LHCN-M2 (cell line): ENCODE data around the gene TFF3. TPM values are rescaled to one million over a fixed set of nuclear protein-coding genes. Genes with fewer than 3 reads are reported as not detected.
"Not testable (repeated sequence)": the region's sequence is repeated elsewhere in the genome, so short reads cannot be mapped to it uniquely, and the experiment has no call there.

Experiments used
- DNase-seq: peaks from one replicate; pipeline ENCODE4 v3.0.0-alpha.2; 2012; ENCODE audit warnings: low read depth
- total RNA-seq: library from RNA; depleted of rRNA; stranded (reverse); fragments of >200 nt; gene quantifications from 2 replicates; pipeline ENCODE4 v1.2.3, GENCODE V29; 2014

The TFF3 gene
- total RNA-seq, 1 experiment from 2014 or later = not detected

GRCh38 chr21:42304556-42305454 is 10.4 kb downstream of the TFF3 start:
- DNase-seq = no peak

GRCh38 chr21:42303443-42303842 is 11.8 kb downstream of the TFF3 start:
- DNase-seq = no peak

GRCh38 chr21:42302794-42303193 is 12.4 kb downstream of the TFF3 start:
- DNase-seq = no peak

- DNase-seq = no peak
These were observed 13.0 kb downstream of the TFF3 start for GRCh38 chr21:42302076-42302650.

GRCh38 chr21:42301371-42302075 is 13.7 kb downstream of the TFF3 start:
- no peak for DNase-seq

- no peak for DNase-seq
These were observed 14.3 kb downstream of the TFF3 start for GRCh38 chr21:42300956-42301355.

GRCh38 chr21:42300045-42300583 is 15.1 kb downstream of the TFF3 start:
- DNase-seq = no peak

- no peak for DNase-seq
These were observed 15.7 kb downstream of the TFF3 start for GRCh38 chr21:42299324-42300044.

- DNase-seq = no peak
These were observed 16.6 kb downstream of the TFF3 start for GRCh38 chr21:42298657-42299056.

GRCh38 chr21:42298237-42298636 is 17.0 kb downstream of the TFF3 start:
- no peak for DNase-seq

- DNase-seq = no peak
These were observed 17.8 kb downstream of the TFF3 start for GRCh38 chr21:42297377-42297776.

GRCh38 chr21:42296501-42296900 is 18.7 kb downstream of the TFF3 start:
- no peak for DNase-seq

GRCh38 chr21:42295845-42296244 is 19.4 kb downstream of the TFF3 start:
- DNase-seq = no peak

GRCh38 chr21:42294273-42294880 is 20.8 kb downstream of the TFF3 start:
- DNase-seq = no peak

- DNase-seq = no peak
These were observed 21.4 kb downstream of the TFF3 start for GRCh38 chr21:42293649-42294272.

GRCh38 chr21:42292563-42293142 is 22.6 kb downstream of the TFF3 start:
- not testable (repeated sequence) for DNase-seq

GRCh38 chr21:42291751-42292562 is 23.3 kb downstream of the TFF3 start:
- DNase-seq = no peak

GRCh38 chr21:42291003-42291750 is 24.0 kb downstream of the TFF3 start:
- no peak for DNase-seq

- no peak for DNase-seq
These were observed 24.7 kb downstream of the TFF3 start for GRCh38 chr21:42290505-42290904.
